Femur (tissue), 1 donor: Measurements from ENCODE around the gene TSHZ2.

Experiments
- DNase-seq: peaks from one replicate; pipeline ENCODE4 v3.0.0-alpha.2; 2017

The TSHZ2 gene

GRCh38 chr20:53070224-53070623, 98.1 kb downstream of the TSHZ2 start:
- no peak for DNase-seq

GRCh38 chr20:53070706-53071392, 98.7 kb downstream of the TSHZ2 start:
- DNase-seq: no peak

GRCh38 chr20:53071833-53072232, 99.7 kb downstream of the TSHZ2 start:
- DNase-seq: no peak

- DNase-seq: no peak
Observed at GRCh38 chr20:53072923-53073579, 100.9 kb downstream of the TSHZ2 start.

- no peak for DNase-seq
Observed at GRCh38 chr20:53073636-53074415, 101.7 kb downstream of the TSHZ2 start.

GRCh38 chr20:53074811-53075314, 102.7 kb downstream of the TSHZ2 start:
- DNase-seq: no peak

GRCh38 chr20:53076668-53077067, 104.5 kb downstream of the TSHZ2 start:
- no peak for DNase-seq

- no peak for DNase-seq
Observed at GRCh38 chr20:53077373-53078205, 105.4 kb downstream of the TSHZ2 start.

- DNase-seq: no peak
Observed at GRCh38 chr20:53078761-53079160, 106.6 kb downstream of the TSHZ2 start.

GRCh38 chr20:53079261-53079691, 107.1 kb downstream of the TSHZ2 start:
- no peak for DNase-seq

- DNase-seq: no peak
Observed at GRCh38 chr20:53079828-53080686, 107.9 kb downstream of the TSHZ2 start.

GRCh38 chr20:53080687-53080962, 108.5 kb downstream of the TSHZ2 start:
- no peak for DNase-seq

- DNase-seq: no peak
Observed at GRCh38 chr20:53080969-53081871, 109.1 kb downstream of the TSHZ2 start.

GRCh38 chr20:53081916-53082863, 110.0 kb downstream of the TSHZ2 start:
- no peak for DNase-seq

- no peak for DNase-seq
Observed at GRCh38 chr20:53083411-53083810, 111.3 kb downstream of the TSHZ2 start.

- no peak for DNase-seq
Observed at GRCh38 chr20:53084408-53084997, 112.3 kb downstream of the TSHZ2 start.

GRCh38 chr20:53085720-53086119, 113.6 kb downstream of the TSHZ2 start:
- no peak for DNase-seq

- DNase-seq: peak; percentile 41
Observed at GRCh38 chr20:53087037-53087777, 115.0 kb downstream of the TSHZ2 start.
